Mesendoderm (in vitro differentiated cells): ENCODE results near the gene CFB.
"Not testable (repeated sequence)": the region's sequence is repeated elsewhere in the genome, so short reads cannot be mapped to it uniquely, and the experiment has no call there.

ENCODE experiments used
- DNase-seq: peaks from one replicate; pipeline ENCODE4 v3.0.0; 2013
- H2AK5ac ChIP-seq: 2 replicates; pipeline ENCODE4 v1.6.1; 2013; ENCODE audit warnings: low read length, inconsistent platforms
- H2BK120ac ChIP-seq: 2 replicates; pipeline ENCODE4 v1.6.1; 2013; ENCODE audit warnings: low read depth, mild to moderate bottlenecking, low read length, moderate library complexity, mixed read lengths
- H2BK15ac ChIP-seq: replicated peaks from 2 replicates; pipeline ENCODE4 v1.6.1; 2013; ENCODE audit warnings: low read depth, mild to moderate bottlenecking, moderate library complexity
- H2BK5ac ChIP-seq: 2 replicates; pipeline ENCODE4 v1.6.1; 2013; ENCODE audit warnings: low read length, inconsistent platforms
- H3K18ac ChIP-seq: 2 replicates; pipeline ENCODE4 v1.6.1; 2013; ENCODE audit warnings: mild to moderate bottlenecking, low read length, mixed read lengths
- H3K23ac ChIP-seq: one replicate; pipeline ENCODE4 v1.6.1; 2013; ENCODE audit warnings: low read length
- H3K27ac ChIP-seq: 2 replicates; pipeline ENCODE4 v1.5.1; 2013; ENCODE audit warnings: low read depth, mild to moderate bottlenecking, inconsistent platforms, low read length, moderate library complexity
- H3K27me3 ChIP-seq: 2 replicates; pipeline ENCODE4 v1.6.1; 2013; ENCODE audit warnings: low read length, control low read depth, mild to moderate bottlenecking, inconsistent platforms; ENCODE audit not compliant: insufficient read depth, poor library complexity
- H3K36me3 ChIP-seq: 2 replicates; pipeline ENCODE4 v1.6.1; 2013; ENCODE audit warnings: low read length, inconsistent platforms; ENCODE audit not compliant: control insufficient read depth, insufficient read depth
- H3K4ac ChIP-seq: one replicate; pipeline ENCODE4 v1.6.1; 2013; ENCODE audit warnings: low read depth, mild to moderate bottlenecking, low read length, moderate library complexity
- H3K4me1 ChIP-seq: 2 replicates; pipeline ENCODE4 v1.6.1; 2013; ENCODE audit warnings: low read depth, low read length, inconsistent platforms; ENCODE audit not compliant: control insufficient read depth
- H3K4me2 ChIP-seq: 2 replicates; pipeline ENCODE4 v1.6.1; 2013; ENCODE audit warnings: low read length
- H3K4me3 ChIP-seq: 2 replicates; pipeline ENCODE4 v1.5.1; 2013; ENCODE audit warnings: mild to moderate bottlenecking, low read length
- H3K56ac ChIP-seq: one replicate; pipeline ENCODE4 v1.6.1; 2013; ENCODE audit warnings: low read length
- H3K79me1 ChIP-seq: 2 replicates; pipeline ENCODE4 v1.6.1; 2013; ENCODE audit warnings: low read length, inconsistent platforms
- H3K79me2 ChIP-seq: 2 replicates; pipeline ENCODE4 v1.6.1; 2013; ENCODE audit warnings: mild to moderate bottlenecking, low read length; ENCODE audit not compliant: control insufficient read depth, insufficient read depth
- H3K9ac ChIP-seq: 2 replicates; pipeline ENCODE4 v1.6.1; 2013; ENCODE audit warnings: low read length, inconsistent platforms
- H4K5ac ChIP-seq: one replicate; pipeline ENCODE4 v1.6.1; 2013; ENCODE audit warnings: low read length
- H4K8ac ChIP-seq: one replicate; pipeline ENCODE4 v1.6.1; 2013; ENCODE audit warnings: low read depth, mild to moderate bottlenecking, control low read depth, low read length, moderate library complexity
- WGBS: extraction: QIAGEN DNeasy Blood & Tissue Kit; methylation state at CpG from one replicate; pipeline ENCODE4 v1.1.7; 2013; ENCODE audit warnings: low lambda C conversion rate, missing lambda C conversion rate; ENCODE audit not compliant: insufficient coverage; ENCODE audit errors: extremely low coverage; 5-methylcytosine and 5-hydroxymethylcytosine counted together

CFB gene

DNA sequence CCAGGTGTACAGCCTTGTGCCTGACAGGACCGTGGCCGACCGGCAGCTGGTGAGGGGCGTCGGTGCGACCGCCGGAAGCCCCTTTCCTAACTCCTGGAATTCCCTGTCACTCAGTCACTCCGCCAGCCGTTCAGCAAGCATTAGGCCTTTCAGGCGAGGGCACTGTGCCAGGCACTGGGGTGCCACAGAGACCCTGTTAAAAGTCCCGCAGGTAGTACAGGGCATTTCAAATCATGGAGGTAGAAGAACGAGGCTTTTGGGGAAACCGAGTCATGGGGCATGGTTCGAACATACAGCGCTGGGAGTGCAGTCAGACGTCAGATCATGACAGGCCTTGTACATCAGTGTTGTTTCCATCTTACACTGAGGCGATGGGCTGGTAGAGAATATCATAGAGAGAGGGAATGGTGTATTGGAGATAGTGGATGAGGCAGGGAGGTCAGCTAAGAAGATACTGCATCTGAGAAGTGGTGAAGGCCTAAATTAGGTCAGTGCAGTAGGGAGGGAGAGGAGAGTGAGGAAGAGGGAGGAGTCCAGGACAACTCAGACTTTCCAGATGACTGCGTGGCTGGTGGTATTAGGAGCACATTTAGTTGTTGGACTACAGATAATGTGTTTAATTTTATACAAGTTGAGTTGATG is 26.9 kb downstream of the CFB start:
- DNase-seq: peak; percentile 11
- H3K4me1 ChIP-seq: peaks cover 3% of the 10 kb centered on the region

DNA sequence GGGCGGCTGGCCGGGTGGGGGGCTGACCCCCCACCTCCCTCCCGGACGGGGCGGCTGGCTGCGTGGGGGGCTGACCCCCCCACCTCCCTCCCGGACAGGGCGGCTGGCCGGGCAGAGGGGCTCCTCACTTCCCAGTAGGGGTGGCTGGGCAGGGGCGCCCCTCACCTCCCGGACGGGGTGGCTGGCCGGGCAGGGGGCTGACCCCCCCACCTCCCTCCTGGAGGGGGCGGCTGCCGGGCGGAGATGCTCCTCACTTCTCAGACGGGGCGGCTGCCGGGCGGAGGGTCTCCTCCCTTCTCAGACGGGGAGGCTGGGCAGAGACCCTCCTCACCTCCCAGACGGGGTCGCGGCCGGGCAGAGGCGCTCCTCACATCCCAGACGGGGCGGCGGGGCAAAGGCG is 30.2 kb downstream of the CFB start:
- not testable (repeated sequence) for H3K27ac ChIP-seq, H3K56ac ChIP-seq, H2BK15ac ChIP-seq, H3K4me1 ChIP-seq, H3K4me3 ChIP-seq, H3K79me1 ChIP-seq, H2AK5ac ChIP-seq, H3K4me2 ChIP-seq, H3K27me3 ChIP-seq, H3K9ac ChIP-seq, H2BK120ac ChIP-seq, H3K4ac ChIP-seq, H3K36me3 ChIP-seq, H3K23ac ChIP-seq, H2BK5ac ChIP-seq, H4K5ac ChIP-seq, H3K79me2 ChIP-seq, DNase-seq, H4K8ac ChIP-seq, H3K18ac ChIP-seq
- no CpG with 5 or more reads among the region's 30 CpGs for WGBS

More for the DNA sequence above, 26.9 kb downstream of the CFB start:
- peaks cover 5% of the 10 kb centered on the region for H3K79me1 ChIP-seq
- H2BK5ac ChIP-seq: no peak overlapping the region
- no peak overlapping the region for H2BK120ac ChIP-seq
- H3K23ac ChIP-seq: no peak overlapping the region
- H3K4me2 ChIP-seq: peak overlapping the region; percentile 88
- peak overlapping the region; percentile 36 for H3K4me3 ChIP-seq
- H2BK15ac ChIP-seq: no peak overlapping the region
- H3K79me2 ChIP-seq: peaks cover 3% of the 10 kb centered on the region
- no peak overlapping the region for H3K4ac ChIP-seq
- H4K5ac ChIP-seq: no peak overlapping the region
- H4K8ac ChIP-seq: no peak overlapping the region
- H3K27me3 ChIP-seq: no peaks in the 10 kb centered on the region
- H2AK5ac ChIP-seq: no peak overlapping the region
- H3K36me3 ChIP-seq: peaks cover 4% of the 10 kb centered on the region
- H3K56ac ChIP-seq: peak overlapping the region; percentile 73
- H3K9ac ChIP-seq: peak overlapping the region; percentile 81
- H3K18ac ChIP-seq: no peak overlapping the region
- peak overlapping the region; percentile 72 for H3K27ac ChIP-seq
- WGBS: no CpG with 5 or more reads among the region's 19 CpGs

DNA sequence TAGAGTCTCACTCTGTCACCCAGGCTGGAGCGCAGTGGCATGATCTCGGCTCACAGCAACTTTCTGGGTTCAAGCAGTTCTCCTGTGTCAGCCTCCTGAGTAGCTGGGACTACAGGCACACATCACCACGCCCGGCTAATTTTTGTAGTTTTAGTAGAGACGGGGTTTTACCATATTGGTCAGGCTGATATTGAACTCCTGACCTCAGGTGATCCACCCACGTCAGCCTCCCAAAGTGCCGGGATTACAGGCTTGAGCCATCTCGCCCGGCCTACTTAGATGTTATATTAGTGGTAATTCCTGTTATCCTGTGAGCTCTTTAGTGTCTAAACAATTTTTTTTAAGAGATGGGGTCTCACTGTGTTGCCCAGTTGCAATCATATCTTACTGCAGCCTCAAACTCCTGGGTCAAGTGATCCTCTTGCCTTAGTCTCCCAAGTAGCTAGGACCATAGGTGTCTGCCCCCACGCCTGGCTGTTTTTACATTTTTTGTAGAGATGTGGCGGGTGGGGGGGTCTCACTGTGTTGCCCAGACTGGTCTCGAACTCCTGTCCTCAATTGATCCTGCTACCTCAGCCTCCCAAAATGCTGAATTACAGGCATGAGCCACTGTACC is 32.0 kb downstream of the CFB start:
- no CpG with 5 or more reads among the region's 12 CpGs for WGBS
- DNase-seq: no peak
- Histone ChIP-seq H3K9ac (no peak overlapping the region), H3K18ac (no peak overlapping the region), H3K56ac (no peak overlapping the region), H2BK5ac (no peak overlapping the region), H3K79me1 (peaks cover 4% of the 10 kb centered on the region), H3K4me3 (no peak overlapping the region), H3K4ac (no peak overlapping the region), H2BK15ac (no peak overlapping the region), H3K4me1 (peaks cover 2% of the 10 kb centered on the region), H2BK120ac (no peak overlapping the region), H4K5ac (no peak overlapping the region), H3K27ac (no peak overlapping the region), H3K23ac (no peak overlapping the region), H3K27me3 (no peaks in the 10 kb centered on the region), H3K4me2 (no peak overlapping the region), H4K8ac (no peak overlapping the region), H2AK5ac (no peak overlapping the region), H3K79me2 (peaks cover 2% of the 10 kb centered on the region), H3K36me3 (no peaks in the 10 kb centered on the region)

DNA sequence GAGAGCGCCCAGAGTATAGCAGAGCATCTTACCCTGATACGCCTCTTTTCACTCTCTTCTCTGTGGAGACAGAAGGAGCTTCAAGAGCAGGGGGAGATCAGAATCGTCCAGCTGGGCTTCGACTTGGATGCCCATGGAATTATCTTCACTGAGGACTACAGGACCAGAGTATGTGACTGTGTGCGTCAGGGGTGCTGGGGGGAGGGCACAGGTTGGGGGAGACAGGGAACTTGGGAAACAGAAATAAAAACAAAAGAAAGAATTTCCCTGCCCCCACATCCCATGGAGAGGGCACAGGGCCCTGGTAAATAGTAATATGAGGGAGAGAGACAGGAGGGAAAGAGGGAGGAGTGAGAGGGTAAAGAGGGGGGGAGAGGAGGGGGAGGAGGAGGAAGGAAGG is 32.9 kb downstream of the CFB start:
- Histone ChIP-seq H2BK120ac (no peak overlapping the region), H3K23ac (no peak overlapping the region), H3K56ac (no peak overlapping the region), H3K9ac (no peak overlapping the region), H3K27ac (no peak overlapping the region), H3K79me1 (no peaks in the 10 kb centered on the region), H4K8ac (no peak overlapping the region), H3K27me3 (no peaks in the 10 kb centered on the region), H2AK5ac (no peak overlapping the region), H2BK5ac (no peak overlapping the region), H3K4ac (no peak overlapping the region), H2BK15ac (no peak overlapping the region), H3K79me2 (no peaks in the 10 kb centered on the region), H3K36me3 (no peaks in the 10 kb centered on the region), H4K5ac (no peak overlapping the region), H3K4me3 (no peak overlapping the region), H3K4me2 (no peak overlapping the region), H3K4me1 (no peaks in the 10 kb centered on the region), H3K18ac (no peak overlapping the region)
- no CpG with 5 or more reads among the region's 5 CpGs for WGBS
- DNase-seq: no peak

DNA sequence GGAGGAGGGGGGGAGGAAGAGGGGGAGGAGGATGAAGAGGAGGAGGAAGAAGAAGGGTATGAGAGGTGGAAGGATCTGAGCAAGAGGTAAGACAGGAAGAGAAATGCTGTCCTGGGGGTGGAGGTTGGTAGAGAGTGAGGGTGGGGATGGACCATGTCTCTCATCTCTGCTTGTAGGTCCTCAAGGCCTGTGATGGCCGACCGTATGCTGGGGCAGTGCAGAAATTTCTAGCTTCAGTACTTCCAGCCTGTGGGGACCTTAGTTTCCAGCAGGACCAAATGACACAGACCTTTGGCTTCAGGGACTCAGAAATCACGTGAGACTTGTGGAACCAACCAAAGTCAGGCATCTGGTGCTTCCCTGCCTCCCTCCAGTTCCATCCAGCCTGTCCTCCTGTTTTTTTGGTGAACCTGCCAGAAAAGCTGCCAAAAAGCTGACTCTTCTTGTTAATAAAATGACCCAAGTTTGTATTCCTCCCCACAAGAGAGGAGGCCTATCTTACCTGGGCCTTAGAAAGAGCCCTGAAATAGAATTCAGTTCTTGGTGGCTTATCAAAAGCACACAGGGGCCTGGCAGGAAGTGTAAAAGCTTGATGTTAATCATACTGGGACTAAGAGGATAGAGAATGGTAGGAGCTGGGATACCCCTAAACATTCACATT is 33.5 kb downstream of the CFB start:
- H3K27ac ChIP-seq: no peak overlapping the region

More for the DNA sequence above, 33.5 kb downstream of the CFB start:
- H4K8ac ChIP-seq: no peak overlapping the region
- no peak overlapping the region for H3K4me2 ChIP-seq
- no peak overlapping the region for H3K4ac ChIP-seq
- no peak overlapping the region for H3K4me3 ChIP-seq
- H2BK5ac ChIP-seq: no peak overlapping the region
- H3K79me2 ChIP-seq: no peaks in the 10 kb centered on the region
- no peak overlapping the region for H3K18ac ChIP-seq
- no peak overlapping the region for H2AK5ac ChIP-seq
- H3K4me1 ChIP-seq: no peaks in the 10 kb centered on the region
- no peak overlapping the region for H3K9ac ChIP-seq
- H4K5ac ChIP-seq: no peak overlapping the region
- H3K56ac ChIP-seq: no peak overlapping the region
- DNase-seq: no peak
- no peak overlapping the region for H2BK120ac ChIP-seq
- WGBS: no CpG with 5 or more reads among the region's 3 CpGs
- H3K79me1 ChIP-seq: no peaks in the 10 kb centered on the region
- no peaks in the 10 kb centered on the region for H3K36me3 ChIP-seq
- H2BK15ac ChIP-seq: no peak overlapping the region
- H3K27me3 ChIP-seq: no peaks in the 10 kb centered on the region
- no peak overlapping the region for H3K23ac ChIP-seq
